Brain microvascular endothelial cell (primary cell): ENCODE measurements around the gene EBF3.

Source experiments
- DNase-seq: peaks from one replicate; pipeline ENCODE4 v3.0.0-alpha.2; 2020
- H3K27ac ChIP-seq: fragments of 250-450 bp; sonication (Bioruptor Pico); 2 replicates; pipeline ENCODE4 v1.5.1; 2020; ENCODE audit warnings: mild to moderate bottlenecking, moderate library complexity
- H3K27me3 ChIP-seq: fragments of 250-450 bp; sonication (Bioruptor Pico); replicated peaks from 2 replicates; pipeline ENCODE4 v1.5.1; 2020; ENCODE audit warnings: mild to moderate bottlenecking
- H3K36me3 ChIP-seq: fragments of 250-450 bp; sonication (Bioruptor Pico); replicated peaks from 2 replicates; pipeline ENCODE4 v1.5.1; 2020; ENCODE audit warnings: mild to moderate bottlenecking
- H3K4me3 ChIP-seq: 2 replicates; pipeline ENCODE4 v1.5.1; 2011; ENCODE audit warnings: low read depth, mild to moderate bottlenecking, control low read depth, low read length, moderate library complexity
- CTCF ChIP-seq: IDR thresholded peaks from 2 replicates; pipeline ENCODE4 v1.5.1; 2011; ENCODE audit warnings: low read depth, mild to moderate bottlenecking, moderate library complexity, low read length, control low read depth, inconsistent platforms; ENCODE audit errors: missing control alignments
- in situ Hi-C: cut with HindIII; loops from 2 replicates; pipeline ENCODE4 v1.10.0; 2017; ENCODE audit warnings: low sequenced_read_pairs, low pct_ligation_motif_present

EBF3 gene

DNA sequence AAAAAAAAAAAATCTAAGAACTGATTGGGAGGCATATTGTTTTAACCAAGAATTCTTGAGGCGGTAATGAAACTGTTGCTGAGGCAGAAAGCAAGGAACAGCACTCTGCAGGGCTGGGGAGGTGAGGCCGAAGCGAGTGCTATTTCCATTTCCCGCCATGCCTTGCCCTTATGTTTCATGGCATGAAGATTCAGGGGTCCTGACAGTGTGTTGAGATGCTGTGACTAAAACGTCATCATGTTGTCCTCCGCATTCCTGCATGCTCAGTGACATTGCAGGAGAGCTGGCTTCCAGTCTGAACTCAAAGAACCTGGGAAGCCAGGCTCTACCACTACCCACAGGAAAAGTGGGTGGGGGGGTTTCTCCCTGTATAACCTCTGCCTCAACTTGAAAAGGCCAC is 85.2 kb downstream of the EBF3 start:
- no peak for TF ChIP-seq CTCF
- Histone ChIP-seq H3K27me3 (no peaks in the 10 kb centered on the region), H3K4me3 (no peak overlapping the region), H3K36me3 (no peaks in the 10 kb centered on the region), H3K27ac (no peak overlapping the region)
- DNase-seq = no peak
- in situ Hi-C loops = no loop called here

- TF ChIP-seq CTCF = peak; percentile 37
- Histone ChIP-seq H3K4me3 (no peak overlapping the region), H3K36me3 (no peaks in the 10 kb centered on the region), H3K27ac (no peak overlapping the region), H3K27me3 (no peaks in the 10 kb centered on the region)
- in situ Hi-C loops = no loop called here
- DNase-seq = no peak
Measured at GRCh38 chr10:129877773-129878371, 86.2 kb downstream of the EBF3 start.

DNA sequence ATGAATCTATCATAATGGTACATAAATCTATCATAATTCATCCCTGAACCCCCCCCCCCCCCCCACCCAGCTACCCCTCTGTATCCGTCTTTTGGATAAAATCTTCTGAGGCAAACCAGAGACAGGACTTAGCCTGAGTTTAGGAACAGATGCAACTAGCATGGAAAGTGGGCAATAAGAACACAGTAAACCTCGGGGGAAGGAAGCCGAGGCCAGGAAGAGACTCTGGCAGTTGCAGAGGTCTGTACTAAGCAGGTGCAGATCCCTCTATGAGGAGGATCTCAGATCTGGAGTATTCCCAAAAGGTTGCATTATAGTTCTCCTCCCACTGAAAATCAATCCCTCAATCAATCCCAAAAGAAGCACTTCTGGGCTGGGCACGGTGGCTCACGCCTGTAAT is 87.2 kb downstream of the EBF3 start:
- Histone ChIP-seq H3K36me3 (no peaks in the 10 kb centered on the region), H3K27me3 (no peaks in the 10 kb centered on the region), H3K4me3 (no peak overlapping the region), H3K27ac (no peak overlapping the region)
- TF ChIP-seq CTCF = no peak
- in situ Hi-C loops = no loop called here
- no peak for DNase-seq

GRCh38 chr10:129875993-129876726 is 87.9 kb downstream of the EBF3 start:
- H3K27ac ChIP-seq = no peak overlapping the region
- H3K36me3 ChIP-seq = no peaks in the 10 kb centered on the region
- H3K4me3 ChIP-seq = no peak overlapping the region
- TF ChIP-seq CTCF = no peak
- in situ Hi-C loops = no loop called here
- no peaks in the 10 kb centered on the region for H3K27me3 ChIP-seq
- no peak for DNase-seq

GRCh38 chr10:129873351-129873750 is 90.7 kb downstream of the EBF3 start:
- Histone ChIP-seq H3K4me3 (no peak overlapping the region), H3K27me3 (no peaks in the 10 kb centered on the region), H3K36me3 (no peaks in the 10 kb centered on the region), H3K27ac (no peak overlapping the region)
- in situ Hi-C loops = no loop called here
- no peak for TF ChIP-seq CTCF
- no peak for DNase-seq
